Esophagus squamous epithelium (tissue), 4 donors: ENCODE measurements around the gene KRT7.

Experiments used
- POLR2A ChIP-seq, 4 donors: fragments of 450-650 bp; IDR thresholded peaks; one replicate each; pipeline ENCODE4 v1.6.1; 2017; ENCODE audit warnings: antibody characterized with exemption in 4 of 4, mild to moderate bottlenecking in 4 of 4, moderate library complexity in 3 of 4
- TF ChIP-seq, protein P1 (sequence below), 6 experiments: fragments of 450-650 bp in 4 of 6; fragments of 200-600 bp in 2 of 6; sonication (generic) in 2 of 6; IDR thresholded peaks; one replicate each; pipeline ENCODE4 v1.5.1; 2016 to 2019; ENCODE audit warnings: antibody characterized with exemption in 6 of 6, mild to moderate bottlenecking in 4 of 6, moderate library complexity in 4 of 6

DNA sequence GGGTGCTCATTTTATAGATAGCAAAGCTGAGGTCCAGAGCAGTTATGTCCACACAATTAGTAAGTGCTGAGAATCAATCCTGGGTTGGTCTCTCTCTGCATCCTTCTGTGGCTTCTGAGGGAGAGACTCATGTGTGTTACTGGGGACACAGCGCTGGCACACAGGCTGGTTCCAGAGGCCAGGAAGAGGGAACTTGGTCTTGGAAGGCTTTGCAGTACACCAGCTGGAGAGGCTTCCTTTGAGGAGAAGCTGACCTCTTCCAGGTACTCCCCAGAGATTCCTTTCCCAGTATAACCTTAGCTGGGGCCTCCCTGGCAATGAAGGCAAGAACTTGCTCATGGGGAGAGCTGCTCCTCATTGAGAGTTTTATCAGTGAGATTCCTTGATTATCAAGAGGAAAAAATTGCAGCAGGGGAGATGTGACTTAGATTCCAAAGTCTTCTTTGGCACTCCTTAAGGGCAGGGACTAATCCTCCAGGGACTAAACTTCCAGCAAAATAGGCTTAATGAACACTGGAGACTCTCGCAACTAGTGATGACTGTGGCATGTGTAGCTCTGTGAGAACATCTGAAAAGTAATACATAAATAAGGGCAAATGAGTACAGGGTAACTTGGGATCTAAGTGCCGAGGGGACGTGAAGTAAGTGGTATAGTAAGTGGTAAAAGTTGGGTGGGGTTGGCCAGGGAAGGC lies 27.3 kb upstream of the KRT7 start:
- TF ChIP-seq, protein P1, sequence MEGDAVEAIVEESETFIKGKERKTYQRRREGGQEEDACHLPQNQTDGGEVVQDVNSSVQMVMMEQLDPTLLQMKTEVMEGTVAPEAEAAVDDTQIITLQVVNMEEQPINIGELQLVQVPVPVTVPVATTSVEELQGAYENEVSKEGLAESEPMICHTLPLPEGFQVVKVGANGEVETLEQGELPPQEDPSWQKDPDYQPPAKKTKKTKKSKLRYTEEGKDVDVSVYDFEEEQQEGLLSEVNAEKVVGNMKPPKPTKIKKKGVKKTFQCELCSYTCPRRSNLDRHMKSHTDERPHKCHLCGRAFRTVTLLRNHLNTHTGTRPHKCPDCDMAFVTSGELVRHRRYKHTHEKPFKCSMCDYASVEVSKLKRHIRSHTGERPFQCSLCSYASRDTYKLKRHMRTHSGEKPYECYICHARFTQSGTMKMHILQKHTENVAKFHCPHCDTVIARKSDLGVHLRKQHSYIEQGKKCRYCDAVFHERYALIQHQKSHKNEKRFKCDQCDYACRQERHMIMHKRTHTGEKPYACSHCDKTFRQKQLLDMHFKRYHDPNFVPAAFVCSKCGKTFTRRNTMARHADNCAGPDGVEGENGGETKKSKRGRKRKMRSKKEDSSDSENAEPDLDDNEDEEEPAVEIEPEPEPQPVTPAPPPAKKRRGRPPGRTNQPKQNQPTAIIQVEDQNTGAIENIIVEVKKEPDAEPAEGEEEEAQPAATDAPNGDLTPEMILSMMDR (IDR thresholded peaks at IDR 0.05) = no peak
- no peak for TF ChIP-seq POLR2A (IDR thresholded peaks at IDR 0.05)
